ENCODE results near the gene N4BP3.
A peak's percentile ranks its signal among the peaks of the same experiment; 100 is the strongest.

The N4BP3 gene

GRCh38 chr5:178103612-178104011, 9.7 kb upstream of the N4BP3 start:
- no peak for DNase-seq

GRCh38 chr5:178104492-178104891, 8.8 kb upstream of the N4BP3 start:
- DNase-seq: no peak

- no peak for DNase-seq
These were observed 7.2 kb upstream of the N4BP3 start for GRCh38 chr5:178106086-178106485.

DNA sequence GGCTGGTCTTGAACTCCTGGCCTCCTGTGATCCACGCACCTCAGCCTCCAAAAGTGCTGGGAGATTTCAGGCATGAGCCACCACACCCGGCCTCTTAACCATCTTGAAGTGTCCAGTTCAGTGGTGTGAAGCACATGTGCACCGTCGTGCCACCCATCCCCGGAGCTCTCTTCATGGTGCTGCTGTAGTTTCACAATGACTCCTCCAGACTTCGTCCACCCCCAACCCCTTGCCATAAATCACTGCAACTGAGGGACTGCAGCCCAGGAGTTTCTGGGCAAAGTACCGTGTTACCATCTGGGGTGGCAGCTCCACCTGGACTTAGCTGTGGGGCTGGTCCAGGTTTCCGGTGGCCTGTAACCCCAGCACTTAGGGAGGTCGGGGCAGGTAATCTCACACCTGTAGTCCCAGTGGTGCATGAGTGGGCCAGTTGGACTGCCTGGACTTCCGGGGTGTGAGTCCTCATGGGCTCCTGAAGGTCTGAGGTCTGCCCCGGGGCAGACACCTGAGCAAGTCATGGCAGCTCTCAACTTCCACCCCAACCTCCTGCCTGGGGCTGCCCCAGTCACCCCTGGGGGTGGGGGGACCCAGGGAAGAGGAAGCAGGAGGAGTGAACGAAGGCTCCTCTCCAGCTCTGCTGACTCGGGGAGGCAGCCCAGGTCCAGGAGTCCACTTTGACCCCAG, 6.6 kb upstream of the N4BP3 start:
- DNase-seq: no peak

DNA sequence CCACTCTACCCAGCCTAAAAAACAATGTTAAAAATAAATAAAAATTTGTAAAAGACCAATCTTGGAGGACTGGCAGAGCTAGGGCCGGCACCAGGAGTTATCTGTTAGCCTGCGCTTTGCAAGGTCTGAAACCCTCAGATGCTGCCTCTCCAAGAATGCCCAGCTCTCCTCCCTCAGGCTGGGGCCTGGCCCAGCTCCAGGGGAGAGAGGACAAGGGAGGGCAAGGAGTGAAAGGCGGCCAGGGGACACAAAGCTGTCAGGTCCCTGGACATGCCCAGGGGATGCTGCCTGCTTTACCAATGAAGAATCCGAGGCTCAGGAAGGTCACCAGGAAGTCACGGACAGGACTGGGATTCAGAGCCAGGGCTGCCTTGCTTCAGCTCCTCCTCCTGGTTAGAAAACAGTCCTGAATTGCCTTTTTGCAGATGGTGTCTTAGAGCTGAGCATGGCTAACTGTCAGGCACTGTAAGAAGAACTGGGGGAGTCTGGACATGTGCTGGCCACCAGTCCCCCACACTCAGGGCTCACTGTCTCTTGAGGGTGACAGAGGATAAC, 5.5 kb upstream of the N4BP3 start:
- no peak for DNase-seq

- DNase-seq: no peak
These were observed 4.9 kb upstream of the N4BP3 start for GRCh38 chr5:178108446-178108845.

DNA sequence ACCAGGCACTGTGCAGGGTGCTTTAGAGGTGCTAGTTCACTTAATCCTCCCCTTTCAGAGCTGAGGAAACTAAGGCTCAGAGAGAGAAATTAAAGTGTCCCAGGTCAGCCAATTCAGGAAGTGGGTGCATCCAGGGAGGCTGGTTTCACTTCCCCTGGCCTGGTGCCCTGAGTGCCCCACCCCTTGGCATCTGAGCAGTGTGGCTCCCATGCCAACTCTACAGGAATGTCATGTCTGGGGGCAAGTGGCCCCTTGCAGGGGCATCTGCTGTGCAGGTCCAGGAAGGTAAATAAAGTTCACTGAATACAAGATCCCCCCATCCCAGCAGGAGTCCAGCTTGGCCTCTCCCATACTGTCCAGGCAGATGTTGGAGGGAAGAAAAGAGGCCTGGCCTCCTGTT, 4.4 kb upstream of the N4BP3 start:
- peak in 1 of 2 donors; percentile 36 for DNase-seq

DNA sequence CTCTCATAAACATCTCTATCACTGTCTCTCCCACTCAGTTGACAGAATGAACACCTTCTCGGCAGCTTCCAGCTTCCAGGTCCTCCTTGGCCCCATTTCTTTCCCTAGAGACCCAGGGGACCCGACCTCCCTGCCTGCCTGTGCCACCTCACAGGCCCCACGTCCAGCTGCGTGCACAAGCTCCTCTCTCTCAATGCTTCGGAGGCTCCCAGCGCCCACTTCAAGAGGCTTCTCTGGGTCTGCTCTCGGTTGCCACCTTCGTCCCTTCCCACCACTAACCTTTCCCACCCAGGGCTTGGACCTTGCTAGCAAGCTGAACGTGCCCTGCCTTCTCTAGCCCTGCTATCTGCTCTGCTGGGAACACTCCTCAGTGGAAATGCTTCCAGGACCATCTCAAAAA, 2.8 kb upstream of the N4BP3 start:
- no peak for DNase-seq

DNA sequence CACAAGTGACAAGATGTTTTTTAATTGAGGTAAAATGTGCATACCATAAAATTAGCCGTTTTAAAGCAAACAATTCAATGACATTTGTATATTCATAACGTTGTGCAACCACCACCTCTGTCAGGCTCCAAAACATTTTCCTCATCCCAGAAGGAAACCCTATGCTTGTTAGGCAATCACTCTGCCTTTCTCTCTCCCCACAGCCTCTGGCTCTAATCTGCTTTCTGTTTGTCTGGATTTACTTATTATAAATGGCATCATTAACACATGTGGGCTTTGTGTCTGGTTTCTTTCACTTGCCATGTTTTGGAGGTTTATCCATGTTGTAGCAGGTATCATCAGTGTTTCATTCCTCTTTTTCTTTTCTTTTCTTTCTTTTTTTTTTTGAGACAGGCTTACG, 1.4 kb upstream of the N4BP3 start:
- DNase-seq: no peak

- no peak for DNase-seq
These were observed 787 bp upstream of the N4BP3 start for GRCh38 chr5:178112545-178112944.

GRCh38 chr5:178113841-178114324, 551 bp downstream of the N4BP3 start:
- no peak for DNase-seq

DNA sequence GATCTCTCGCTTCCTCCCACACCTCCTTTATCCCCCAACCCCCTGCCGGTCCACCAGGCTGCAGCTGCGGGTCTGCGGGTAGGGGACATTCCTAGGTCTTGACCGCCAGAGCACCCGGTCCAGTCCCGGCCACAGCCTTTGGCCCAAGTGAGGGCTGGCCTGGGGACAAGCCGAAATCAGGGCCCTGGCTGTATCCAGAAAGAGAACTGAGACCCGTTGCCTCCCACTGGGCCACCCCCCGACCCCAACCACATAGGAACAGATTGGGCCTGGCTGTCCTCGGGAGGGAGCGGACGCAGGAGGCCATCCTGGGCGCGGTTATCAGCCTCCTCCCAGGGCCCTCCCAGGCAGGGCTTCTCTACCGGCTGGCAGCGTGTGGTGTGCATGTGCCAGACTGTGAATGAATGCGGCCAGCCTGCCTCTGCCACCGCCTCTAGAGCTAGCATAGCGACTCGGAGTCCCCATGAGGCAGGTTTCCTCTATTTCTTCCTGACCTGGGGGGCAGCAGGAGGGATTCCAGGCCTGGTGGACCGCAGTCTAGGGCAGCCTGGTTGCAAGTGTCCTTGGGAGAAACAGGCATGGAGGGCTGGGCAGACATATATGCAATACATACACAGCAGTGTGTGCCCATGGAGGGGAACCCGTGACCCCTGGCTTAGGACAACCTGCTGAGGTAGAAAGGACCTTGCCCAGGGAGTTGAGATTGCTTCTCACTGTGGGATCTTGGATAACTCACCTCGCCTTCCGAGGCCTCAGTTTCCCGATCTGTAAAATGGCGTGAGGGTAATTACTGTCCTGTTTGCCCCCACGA, 1.2 kb downstream of the N4BP3 start:
- DNase-seq: peak; percentile 63 to 64

GRCh38 chr5:178115136-178115813, 1.9 kb downstream of the N4BP3 start:
- DNase-seq: peak; percentile 40 to 45

DNA sequence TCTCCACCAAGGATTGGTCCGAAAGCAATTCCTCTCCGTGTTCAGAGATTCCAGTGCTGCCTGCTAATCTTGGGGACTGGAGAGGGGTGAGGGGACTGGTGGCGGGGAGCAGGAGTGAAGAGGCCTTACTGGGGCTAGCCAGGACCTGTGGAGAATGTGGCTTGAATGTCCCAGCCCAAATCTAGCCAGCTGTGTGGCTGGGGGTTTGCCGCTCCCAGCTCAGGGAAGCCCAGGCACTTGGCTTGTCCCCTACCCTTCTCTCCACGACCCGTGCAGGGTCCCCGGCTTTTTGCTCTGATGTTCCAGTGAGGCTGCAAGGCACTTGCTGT, 2.4 kb downstream of the N4BP3 start:
- no peak for DNase-seq

- DNase-seq: peak; percentile 88 to 92
These were observed 3.0 kb downstream of the N4BP3 start for GRCh38 chr5:178116143-178116885.

DNA sequence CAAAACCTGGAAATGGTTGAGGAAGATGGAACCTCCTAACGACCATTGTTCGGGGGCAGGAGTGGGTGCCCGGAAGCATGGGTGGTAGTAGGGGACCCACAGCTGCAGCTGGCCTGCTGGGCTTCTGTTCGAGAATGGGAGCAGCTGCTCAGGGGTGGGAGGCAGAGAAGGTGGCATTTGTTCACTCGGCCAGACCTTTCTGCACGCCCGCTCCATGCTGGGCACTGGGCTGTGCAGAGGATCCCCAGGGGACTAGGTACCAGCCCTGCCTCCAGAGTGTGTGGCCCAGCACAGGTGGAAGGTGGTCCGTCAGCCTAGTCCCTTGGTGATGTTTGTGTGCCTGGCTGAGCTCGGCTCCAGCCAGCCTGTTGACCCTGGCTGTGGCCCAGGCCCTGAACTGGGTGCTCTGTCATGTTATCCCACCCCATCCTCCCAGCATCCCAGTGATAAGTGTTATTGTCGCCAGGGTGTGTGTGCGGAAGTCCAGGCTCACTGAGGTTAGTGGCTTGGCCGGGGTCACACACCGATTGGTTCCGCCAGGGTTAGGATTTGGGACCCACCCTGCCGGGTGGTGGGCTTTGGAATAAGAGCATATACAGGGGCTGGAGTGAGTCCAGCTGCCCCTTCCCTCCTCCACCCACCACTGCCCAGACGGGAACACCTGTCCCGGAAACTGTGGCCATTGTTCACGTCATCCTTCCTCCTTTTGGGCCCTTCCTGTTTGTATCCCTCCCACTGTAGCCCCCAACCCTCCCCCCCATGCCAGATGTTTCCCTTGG, 4.8 kb downstream of the N4BP3 start:
- DNase-seq: no peak

DNA sequence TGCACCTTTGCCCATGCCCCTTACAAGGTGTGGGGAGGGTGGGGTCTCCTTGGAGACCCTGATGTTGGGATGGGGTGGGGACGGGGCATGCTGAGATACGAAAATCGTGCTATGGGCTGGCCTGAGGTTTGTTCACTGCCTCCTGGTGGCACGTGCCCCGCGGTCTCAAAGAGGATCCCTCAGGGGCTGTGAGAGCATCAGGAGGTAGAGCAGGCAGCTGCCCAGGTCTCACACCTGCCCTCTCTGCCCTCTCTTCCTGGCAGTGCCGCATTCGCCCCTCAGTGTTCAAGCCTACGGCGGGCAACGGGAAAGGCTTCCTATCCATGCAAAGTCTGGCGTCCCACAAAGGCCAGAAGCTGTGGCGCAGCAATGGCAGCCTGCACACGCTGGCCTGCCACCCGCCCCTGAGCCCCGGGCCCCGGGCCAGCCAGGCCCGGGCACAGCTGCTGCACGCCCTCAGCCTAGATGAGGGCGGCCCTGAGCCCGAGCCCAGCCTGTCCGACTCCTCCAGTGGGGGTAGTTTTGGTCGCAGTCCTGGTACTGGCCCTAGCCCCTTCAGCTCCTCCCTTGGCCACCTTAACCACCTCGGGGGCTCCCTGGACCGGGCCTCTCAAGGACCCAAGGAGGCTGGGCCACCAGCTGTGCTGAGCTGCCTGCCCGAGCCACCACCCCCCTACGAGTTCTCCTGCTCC, 6.7 kb downstream of the N4BP3 start:
- no peak for DNase-seq

DNA sequence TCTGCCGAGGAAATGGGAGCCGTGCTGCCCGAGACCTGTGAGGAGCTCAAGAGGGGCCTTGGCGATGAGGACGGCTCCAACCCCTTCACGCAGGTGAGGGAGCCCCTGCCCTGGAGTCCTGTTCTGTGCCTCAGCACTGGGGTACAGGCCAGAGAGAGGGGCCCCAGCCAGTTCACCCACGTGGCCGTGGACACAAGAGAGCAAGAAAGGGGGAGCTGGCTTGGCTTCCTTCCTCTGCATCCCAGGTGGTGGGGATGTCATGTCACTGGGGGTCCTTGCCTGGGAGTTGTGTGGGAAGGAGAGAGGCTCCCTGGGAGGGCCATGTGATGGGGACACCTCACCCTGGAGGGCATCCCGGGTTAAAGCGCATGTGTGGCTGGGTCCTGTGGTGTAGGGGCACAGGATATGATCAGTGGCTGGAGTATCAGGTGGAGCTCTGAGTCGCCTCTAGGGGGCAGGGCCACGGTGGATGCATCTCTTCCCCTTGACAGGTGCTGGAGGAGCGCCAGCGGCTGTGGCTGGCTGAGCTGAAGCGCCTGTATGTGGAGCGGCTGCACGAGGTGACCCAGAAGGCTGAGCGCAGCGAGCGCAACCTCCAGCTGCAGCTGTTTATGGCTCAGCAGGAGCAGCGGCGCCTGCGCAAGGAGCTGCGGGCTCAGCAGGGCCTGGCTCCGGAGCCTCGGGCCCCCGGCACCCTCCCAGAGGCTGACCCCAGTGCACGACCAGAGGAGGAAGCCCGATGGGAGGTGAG, 7.5 kb downstream of the N4BP3 start:
- DNase-seq: peak; percentile 85 to 88

DNA sequence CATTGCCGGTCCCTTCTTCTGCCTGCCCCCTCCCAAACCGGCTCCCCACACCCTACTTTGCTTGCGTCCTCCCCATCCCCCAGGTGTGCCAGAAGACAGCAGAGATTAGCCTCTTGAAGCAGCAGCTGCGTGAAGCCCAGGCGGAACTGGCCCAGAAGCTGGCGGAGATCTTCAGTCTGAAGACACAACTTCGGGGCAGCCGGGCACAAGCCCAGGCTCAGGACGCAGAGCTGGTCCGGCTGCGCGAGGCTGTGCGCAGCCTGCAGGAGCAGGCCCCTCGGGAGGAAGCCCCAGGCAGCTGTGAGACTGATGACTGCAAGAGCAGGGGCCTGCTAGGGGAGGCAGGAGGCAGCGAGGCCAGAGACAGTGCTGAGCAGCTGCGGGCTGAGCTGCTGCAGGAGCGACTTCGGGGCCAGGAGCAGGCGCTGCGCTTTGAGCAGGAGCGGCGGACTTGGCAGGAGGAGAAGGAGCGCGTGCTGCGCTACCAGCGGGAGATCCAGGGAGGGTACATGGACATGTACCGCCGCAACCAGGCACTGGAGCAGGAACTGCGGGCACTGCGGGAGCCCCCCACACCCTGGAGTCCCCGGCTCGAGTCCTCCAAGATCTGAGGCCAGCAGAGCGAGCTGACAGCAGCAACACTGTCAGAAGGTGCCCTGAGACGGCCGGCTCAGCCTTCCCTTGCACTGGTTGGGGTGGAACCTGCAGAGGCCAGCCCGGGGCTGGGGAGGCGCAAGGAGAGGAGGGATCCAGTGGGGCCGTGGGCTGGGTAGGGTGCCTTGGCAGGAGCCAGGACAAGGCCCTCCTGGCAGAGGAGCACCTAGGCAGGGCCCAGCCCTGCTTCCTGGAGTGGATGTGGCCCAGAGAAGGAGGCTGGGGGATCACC, 8.3 kb downstream of the N4BP3 start:
- no peak for DNase-seq

DNA sequence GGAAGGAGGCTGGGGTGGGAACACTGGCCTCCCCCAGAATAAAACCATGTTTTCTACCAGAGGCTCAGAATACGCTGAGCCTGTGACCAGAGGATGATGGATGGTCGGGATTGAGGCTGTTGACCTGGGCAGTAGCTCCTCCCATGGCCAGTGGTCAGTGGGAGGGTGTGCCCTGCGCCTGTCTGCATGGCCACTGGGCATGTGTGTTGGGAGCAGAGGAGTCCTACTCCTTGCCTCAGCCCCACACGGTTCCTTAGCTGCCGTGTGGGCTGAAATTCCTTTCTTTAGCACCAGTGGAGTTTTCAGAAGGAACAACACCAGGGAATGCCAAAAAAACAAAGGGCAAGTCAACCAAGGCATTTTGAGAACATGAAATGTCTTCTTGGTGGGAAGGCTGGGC, 9.0 kb downstream of the N4BP3 start:
- no peak for DNase-seq

Measured in CD4-positive, alpha-beta T cell treated with Interleukin-4 for 1 hour (primary cell).